HCT116 (cell line): ENCODE data around the gene TMEM61. TPM values are rescaled to one million over a fixed set of nuclear protein-coding genes. Genes with fewer than 3 reads are reported as not detected.
A peak's percentile ranks its signal among the peaks of the same experiment; 100 is the strongest.

Experiments used
- ATAC-seq: fragments of 200-7000 bp; cut with Tn5 transposase; 2 replicates; pipeline ENCODE4 v1.9.1; 2020; ENCODE audit warnings: mild to moderate bottlenecking, moderate library complexity
- BruUV-seq: library from RNA; stranded (reverse); fragments of 400-500 nt; replicated peaks from 2 replicates; lab custom pipeline; 2021; lab: Mats Ljungman, UMichigan
- CTCF ChIA-PET: fragments of 300-600 bp; sonication (Branson Sonifier 250); formaldehyde crosslinking; loops from one replicate; lab custom pipeline; 2021; ENCODE audit warnings: antibody characterized with exemption; lab: Charles Lee
- POLR2A ChIA-PET: fragments of 300-600, 350-600 bp; sonication (Branson Sonifier 250); formaldehyde crosslinking; loops from one replicate; lab custom pipeline; 2021; ENCODE audit warnings: antibody characterized with exemption; lab: Charles Lee
- RAD21 ChIA-PET, 2 experiments: fragments of 300-600 bp; sonication (Branson Sonifier 250); formaldehyde crosslinking; loops; one replicate each; lab custom pipeline; 2023; ENCODE audit warnings: low total read pairs in 2 of 2; ENCODE audit not compliant: uncharacterized antibody in 2 of 2, unreplicated experiment in 2 of 2, low non-redundant PET in 1 of 2; lab: Charles Lee
- DNase-seq: peaks from one replicate; pipeline ENCODE4 v3.0.0-alpha.2; 2010; ENCODE audit warnings: low read depth, low spot score
- H2AFZ ChIP-seq: fragments of 200-600 bp; shearing (Covaris generic), sonication (generic); 2 replicates; pipeline ENCODE4 v1.6.1; 2017; ENCODE audit warnings: low read depth, mixed run types, mixed read lengths, antibody characterized with exemption, low read length; ENCODE audit not compliant: poor library complexity, severe bottlenecking
- H3K27ac ChIP-seq: 2 replicates; pipeline ENCODE4 v1.5.1; 2012; ENCODE audit warnings: low read depth, low read length
- H3K27me3 ChIP-seq: fragments of 200-600 bp; sonication (generic); 2 replicates; pipeline ENCODE4 v1.6.1; 2016; ENCODE audit warnings: mixed run types, low read length, mixed read lengths; ENCODE audit not compliant: insufficient read depth
- H3K36me3 ChIP-seq, 2 experiments: fragments of 200-500 bp in 1 of 2; fragments of 200-600 bp in 1 of 2; sonication (Bioruptor generic) in 1 of 2; sonication (generic) in 1 of 2; 2 replicates each; pipeline versions ENCODE4 v1.5.1 to v1.6.1; 2014 to 2016; ENCODE audit warnings: low read length in 2 of 2, inconsistent platforms in 1 of 2, mixed read lengths in 1 of 2, mixed run types in 1 of 2; ENCODE audit not compliant: insufficient read depth in 2 of 2, control insufficient read depth in 1 of 2
- H3K4me1 ChIP-seq, 2 experiments: fragments of 200-600 bp in 1 of 2; sonication (generic) in 1 of 2; 2 replicates each; pipeline versions ENCODE4 v1.5.1 to v1.6.1; 2012 to 2017; ENCODE audit warnings: low read length in 2 of 2, inconsistent platforms in 1 of 2, mild to moderate bottlenecking in 1 of 2, mixed read lengths in 1 of 2, mixed run types in 1 of 2, moderate library complexity in 1 of 2; ENCODE audit not compliant: insufficient read depth in 2 of 2, control insufficient read depth in 1 of 2
- H3K4me2 ChIP-seq: fragments of 200-600 bp; sonication (generic); 2 replicates; pipeline ENCODE4 v1.6.1; 2017; ENCODE audit warnings: mixed run types, low read length, mixed read lengths
- H3K4me3 ChIP-seq, 2 experiments: fragments of 200-600 bp in 1 of 2; sonication (generic) in 1 of 2; replicated peaks in 1 of 2; 2 replicates each; pipeline ENCODE4 v1.5.1; 2011 to 2016; ENCODE audit warnings: low read length in 2 of 2, control low read depth in 1 of 2, low read depth in 1 of 2, mild to moderate bottlenecking in 1 of 2, mixed read lengths in 1 of 2, mixed run types in 1 of 2
- H3K79me2 ChIP-seq: fragments of 200-600 bp; sonication (generic); 2 replicates; pipeline ENCODE4 v1.6.1; 2017; ENCODE audit warnings: mild to moderate bottlenecking, mixed run types, low read length, moderate library complexity, mixed read lengths; ENCODE audit not compliant: insufficient read depth
- H3K9ac ChIP-seq: fragments of 200-600 bp; sonication (generic); 2 replicates; pipeline ENCODE4 v1.6.1; 2016; ENCODE audit warnings: low read length, mixed read lengths
- H3K9me2 ChIP-seq: fragments of 200-600 bp; sonication (generic), shearing (Covaris generic); 2 replicates; pipeline ENCODE4 v1.6.1; 2017; ENCODE audit warnings: mixed run types, mild to moderate bottlenecking, moderate library complexity; ENCODE audit not compliant: insufficient read depth
- H3K9me3 ChIP-seq, 2 experiments: fragments of 200-500 bp in 1 of 2; fragments of 200-600 bp in 1 of 2; sonication (Bioruptor generic) in 1 of 2; sonication (generic) in 1 of 2; 2 replicates each; pipeline ENCODE4 v1.6.1; 2014 to 2017; ENCODE audit warnings: low read length in 2 of 2, mixed read lengths in 2 of 2, inconsistent platforms in 1 of 2, low read depth in 1 of 2, mild to moderate bottlenecking in 1 of 2, mixed run types in 1 of 2, moderate library complexity in 1 of 2; ENCODE audit not compliant: control insufficient read depth in 1 of 2, insufficient read depth in 1 of 2
- H4K20me1 ChIP-seq: fragments of 200-600 bp; sonication (generic), shearing (Covaris generic); 2 replicates; pipeline ENCODE4 v1.6.1; 2017; ENCODE audit warnings: mixed run types, mild to moderate bottlenecking, moderate library complexity; ENCODE audit not compliant: insufficient read depth
- ATF3 ChIP-seq: IDR thresholded peaks from 2 replicates; pipeline ENCODE4 v1.6.1; 2012
- CEBPB ChIP-seq: IDR thresholded peaks from 2 replicates; pipeline ENCODE4 v1.6.1; 2012; ENCODE audit warnings: low read depth
- CTCF ChIP-seq, 3 experiments: fragments of 200-600 bp in 1 of 3; sonication (generic) in 1 of 3; IDR thresholded peaks in 2 of 3; conservative IDR thresholded peaks in 1 of 3; 2 replicates each; pipeline ENCODE4 v1.5.1; 2012 to 2017; ENCODE audit warnings: low read depth in 2 of 3, low read length in 2 of 3, antibody characterized with exemption in 1 of 3, borderline replicate concordance in 1 of 3, control low read depth in 1 of 3, mild to moderate bottlenecking in 1 of 3, mixed read lengths in 1 of 3, mixed run types in 1 of 3, moderate library complexity in 1 of 3; ENCODE audit not compliant: insufficient read depth in 1 of 3
- ELF1 ChIP-seq: IDR thresholded peaks from 2 replicates; pipeline ENCODE4 v1.6.1; 2012; ENCODE audit warnings: low read depth, borderline replicate concordance
- EZH2 ChIP-seq: fragments of 200-600 bp; sonication (generic); IDR thresholded peaks from 2 replicates; pipeline ENCODE4 v1.6.1; 2017; ENCODE audit warnings: antibody characterized with exemption, mixed run types
- EZH2phosphoT487 ChIP-seq: fragments of 200-600 bp; IDR thresholded peaks from 2 replicates; pipeline ENCODE4 v1.6.1; 2018; ENCODE audit warnings: antibody characterized with exemption, borderline replicate concordance
- FOSL1 ChIP-seq: IDR thresholded peaks from 2 replicates; pipeline ENCODE4 v1.6.1; 2012; ENCODE audit warnings: low read depth
- MAX ChIP-seq: IDR thresholded peaks from 2 replicates; pipeline ENCODE4 v1.6.1; 2012
- POLR2A ChIP-seq: IDR thresholded peaks from 2 replicates; pipeline ENCODE4 v1.7.0; 2011; ENCODE audit warnings: borderline replicate concordance; ENCODE audit not compliant: insufficient read depth, insufficient read length; ENCODE audit errors: extremely low read depth
- POLR2AphosphoS5 ChIP-seq: IDR thresholded peaks from 2 replicates; pipeline ENCODE4 v1.6.1; 2011; ENCODE audit warnings: mild to moderate bottlenecking, low read depth, low read length, moderate library complexity
- SIN3A ChIP-seq: IDR thresholded peaks from 2 replicates; pipeline ENCODE4 v1.6.1; 2012; ENCODE audit warnings: low read depth
- SRF ChIP-seq: IDR thresholded peaks from 2 replicates; pipeline ENCODE4 v1.6.1; 2012; ENCODE audit warnings: low read depth
- TCF7L2 ChIP-seq: IDR thresholded peaks from 2 replicates; pipeline ENCODE4 v1.7.0; 2011; ENCODE audit warnings: borderline replicate concordance, inconsistent platforms; ENCODE audit not compliant: insufficient read depth, insufficient read length; ENCODE audit errors: extremely low read depth
- YY1 ChIP-seq: IDR thresholded peaks from 2 replicates; pipeline ENCODE4 v1.6.1; 2011; ENCODE audit warnings: low read length, low read depth, moderate library complexity, mild to moderate bottlenecking; ENCODE audit not compliant: insufficient replicate concordance; ENCODE audit errors: extremely low read depth
- ZFX ChIP-seq: fragments of 450-650 bp; IDR thresholded peaks from 2 replicates; pipeline ENCODE4 v1.6.1; 2017
- ZNF274 ChIP-seq: fragments of 200-500 bp; sonication (Bioruptor generic); IDR thresholded peaks from 2 replicates; pipeline ENCODE4 v1.6.1; 2014; ENCODE audit warnings: mild to moderate bottlenecking, low read depth, low read length, inconsistent platforms
- intact Hi-C: fragments of 100-400 bp; cut with micrococcal nuclease; formaldehyde crosslinking; loops from 2 replicates; pipeline ENCODE4 v1.10.0; 2022
- total RNA-seq: library from RNA; stranded (reverse); gene quantifications from one replicate; pipeline ENCODE4 v1.2.1, GENCODE V29; 2021; ENCODE audit not compliant: unreplicated experiment

TMEM61 gene
- total RNA-seq, 1 experiment from 2014 or later: 4.4 TPM

- H3K27ac ChIP-seq: peak overlapping the region; percentile 71
These were observed 59.9 kb downstream of the TMEM61 start for GRCh38 chr1:55040083-55040932.

More at GRCh38 chr1:55040083-55040932, 59.9 kb downstream of the TMEM61 start:
- Histone ChIP-seq H2AFZ (no peak overlapping the region), H3K9ac (peak overlapping the region; percentile 72), H3K27me3 (no peaks in the 10 kb centered on the region), H3K4me3 (peak overlapping the region; percentile 73 to 80), H3K4me2 (peak overlapping the region; percentile 97), H3K4me1 (peaks cover 14 to 45% of the 10 kb centered on the region in 2 experiments; a peak in 3 of 4 replicates), H3K36me3 (0 out of 4 replicates have a peak, but pooled peaks cover 0 to 6% of the 10 kb centered on the region in 2 experiments), H3K9me2 (no peaks in the 10 kb centered on the region), H3K9me3 (no peaks in the 10 kb centered on the region), H3K79me2 (peaks cover 6% of the 10 kb centered on the region; the same call in 1 of the 2 replicates), H4K20me1 (no peaks in the 10 kb centered on the region)
- no peak for TF ChIP-seq MAX
- no peak for TF ChIP-seq TCF7L2
- no peak for TF ChIP-seq POLR2AphosphoS5
- TF ChIP-seq ZFX: no peak; the same call in 1 of the 2 replicates
- TF ChIP-seq EZH2phosphoT487: no peak
- no peak for TF ChIP-seq POLR2A
- TF ChIP-seq YY1: no peak
- TF ChIP-seq ATF3: no peak
- TF ChIP-seq ELF1: no peak
- TF ChIP-seq EZH2: no peak
- no peak for TF ChIP-seq SIN3A
- TF ChIP-seq CTCF (IDR thresholded peaks at IDR 0.05 in 2 of 3, conservative IDR thresholded peaks at IDR 0.05 in 1 of 3; ENCODE audit: borderline replicate concordance in 1 of 3, insufficient read depth in 1 of 3, low read depth in 2 of 3, low read length in 2 of 3): no peak
- TF ChIP-seq CEBPB: no peak
- TF ChIP-seq SRF: no peak
- no peak for TF ChIP-seq FOSL1
- no peak for TF ChIP-seq ZNF274
- intact Hi-C loops: no loop called here
- no TSS peak for BruUV-seq
- DNase-seq (no peak), ATAC-seq (peak; percentile 24)
- ChIA-PET CTCF (interaction anchor here (0.9 to 2.4 kb wide), 2 partner anchors 18 to 23 kb away, joined by 3 to 9 read pairs; no protein-coding TSS in a partner anchor), RAD21 (no interaction called here), POLR2A (no interaction called here)
